HG03108 (cell line): ENCODE results near the gene UBE3C.
"Not testable (repeated sequence)": the region's sequence is repeated elsewhere in the genome, so short reads cannot be mapped to it uniquely, and the experiment has no call there.

Experiments
- ATAC-seq: cut with Tn5 transposase; IDR thresholded peaks from one replicate; pipeline ENCODE4 v1.9.1; 2021; ENCODE audit warnings: moderate library complexity; ENCODE audit not compliant: unreplicated experiment

UBE3C gene

GRCh38 chr7:157129907-157130460, 8.7 kb upstream of the UBE3C start:
- no peak for ATAC-seq

GRCh38 chr7:157130849-157131248, 7.9 kb upstream of the UBE3C start:
- not testable (repeated sequence) for ATAC-seq

GRCh38 chr7:157132796-157133195, 5.9 kb upstream of the UBE3C start:
- no peak for ATAC-seq

DNA sequence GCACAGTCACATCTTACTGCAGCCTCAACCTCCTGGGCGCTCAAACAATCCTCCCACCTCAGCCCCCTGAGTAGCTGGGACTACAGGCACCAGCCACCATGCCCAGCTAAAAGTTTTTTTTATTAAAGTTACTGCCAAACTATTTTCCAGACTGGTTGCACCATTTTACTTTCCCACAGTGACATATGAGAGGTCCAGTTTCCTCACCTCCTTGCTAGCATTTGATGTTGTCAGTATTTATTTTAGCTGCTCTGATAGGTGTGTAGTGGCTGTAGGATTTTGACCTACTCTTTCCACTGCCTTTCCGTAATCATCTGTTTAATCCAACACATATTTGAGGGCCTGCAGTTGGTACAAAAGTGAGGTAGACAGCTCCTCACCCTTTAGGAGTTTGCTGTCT, 5.4 kb upstream of the UBE3C start:
- ATAC-seq, result no peak

DNA sequence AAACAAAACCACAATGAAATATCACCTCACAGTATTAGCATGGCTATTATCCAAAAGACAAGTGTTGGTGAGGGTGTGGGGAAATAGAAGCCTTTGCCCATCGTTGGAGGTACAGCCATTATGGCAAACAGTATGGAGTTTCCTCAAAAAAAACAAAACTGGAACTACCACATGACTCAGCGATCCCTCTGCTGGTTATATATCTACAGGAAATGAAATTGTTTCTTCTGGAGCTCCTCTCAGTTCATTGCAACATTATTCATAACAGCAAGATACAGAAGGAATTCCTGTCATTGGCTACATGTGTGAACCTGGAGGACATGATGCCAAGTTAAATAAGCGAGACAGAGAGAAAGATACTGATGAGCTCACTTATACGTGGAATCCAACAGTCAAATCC, 2.4 kb upstream of the UBE3C start:
- no peak for ATAC-seq

DNA sequence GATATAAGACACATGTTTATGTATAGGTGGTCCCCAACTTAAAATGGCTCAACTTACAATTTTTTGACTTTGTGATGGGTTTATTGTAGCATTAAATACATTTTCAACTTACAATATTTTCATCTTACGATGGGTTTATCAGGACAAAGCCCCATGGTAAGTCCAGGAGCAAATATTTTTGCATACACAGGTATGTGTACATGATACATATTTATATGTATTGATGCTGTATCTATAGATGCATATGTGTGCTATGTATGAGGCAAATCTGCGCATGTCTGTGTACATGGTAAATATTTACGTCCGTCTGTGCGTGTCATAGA, 664 bp upstream of the UBE3C start:
- no peak for ATAC-seq

DNA sequence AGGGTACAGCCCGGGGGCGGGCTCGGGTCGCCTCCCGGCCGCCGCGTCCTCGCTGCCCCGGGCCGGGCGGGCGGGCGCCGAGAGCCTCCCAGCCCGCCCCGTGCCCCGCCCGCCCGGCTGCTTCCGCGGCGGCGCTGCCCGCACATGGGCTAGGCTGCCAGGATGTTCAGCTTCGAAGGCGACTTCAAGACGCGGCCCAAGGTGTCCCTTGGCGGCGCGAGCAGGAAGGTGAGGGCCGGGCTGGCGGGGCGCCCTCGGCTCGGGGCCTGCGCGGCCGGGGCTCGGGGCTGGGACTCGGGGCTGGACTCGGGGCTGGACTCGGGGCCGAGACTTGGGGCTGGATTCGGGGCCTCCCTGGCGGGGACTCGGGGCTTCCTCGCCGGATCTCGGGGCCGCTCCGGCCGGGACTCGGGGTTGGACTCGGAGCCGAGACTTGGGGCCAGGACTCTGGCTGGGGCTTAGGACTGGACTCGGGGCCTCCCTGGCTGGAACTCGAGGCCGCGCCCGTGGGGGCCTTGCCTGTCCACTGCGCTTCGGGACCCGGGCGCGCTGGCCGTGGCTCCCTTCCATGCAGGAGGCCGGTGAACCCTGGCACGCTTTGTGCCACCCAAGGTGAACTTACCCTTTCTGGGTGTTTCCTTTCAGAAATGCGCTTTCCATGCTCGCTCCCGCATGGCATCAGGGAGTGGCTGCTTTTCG, 534 bp downstream of the UBE3C start:
- peak; percentile 58 for ATAC-seq

- no peak for ATAC-seq
Observed at GRCh38 chr7:157139810-157140510, 1.2 kb downstream of the UBE3C start.

DNA sequence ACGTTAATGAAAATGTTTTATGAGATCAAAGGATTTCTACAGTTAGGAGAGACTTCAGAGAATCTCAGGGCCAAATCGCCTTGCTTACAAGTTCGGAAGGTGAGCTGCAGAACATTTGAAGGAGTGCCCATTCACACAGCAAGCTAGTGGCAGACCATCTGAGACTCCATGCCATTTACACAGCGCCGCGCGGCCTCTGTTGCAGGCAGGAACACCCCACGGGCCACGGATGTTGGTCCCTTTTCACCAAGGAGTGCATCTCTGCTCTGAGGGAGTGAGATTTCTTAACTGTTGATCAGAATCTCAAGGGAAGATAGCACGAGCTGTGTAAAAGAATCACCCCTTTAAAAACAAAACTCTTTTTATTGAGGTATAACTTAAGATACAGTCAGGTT, 1.8 kb downstream of the UBE3C start:
- ATAC-seq, result no peak

DNA sequence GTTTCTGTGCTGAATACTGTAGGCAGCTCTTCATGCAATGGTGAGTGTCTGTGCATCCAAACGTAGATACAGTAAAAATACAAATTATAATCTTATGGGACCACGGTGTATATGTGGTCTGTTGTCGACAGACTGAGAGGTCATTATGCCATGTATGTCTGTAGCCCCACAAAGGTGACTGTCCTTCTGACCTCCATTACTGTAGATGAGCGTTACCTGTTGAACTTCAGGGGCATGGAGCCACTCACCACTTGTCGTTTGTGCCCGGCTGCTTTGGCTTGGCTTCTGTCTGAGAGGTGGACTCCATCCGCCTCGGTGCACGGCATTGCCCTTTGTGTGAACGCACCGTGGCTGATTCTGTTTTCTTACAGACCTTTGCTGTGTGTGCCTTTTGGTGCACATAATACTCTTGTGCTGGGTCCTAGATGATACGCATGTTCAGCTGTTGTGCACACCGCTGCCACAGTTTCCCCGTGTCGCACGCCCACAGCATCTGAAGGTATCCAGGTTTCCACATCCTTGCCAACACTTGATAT, 2.9 kb downstream of the UBE3C start:
- ATAC-seq, result no peak

- no peak for ATAC-seq
Observed at GRCh38 chr7:157143788-157144187, 5.1 kb downstream of the UBE3C start.

DNA sequence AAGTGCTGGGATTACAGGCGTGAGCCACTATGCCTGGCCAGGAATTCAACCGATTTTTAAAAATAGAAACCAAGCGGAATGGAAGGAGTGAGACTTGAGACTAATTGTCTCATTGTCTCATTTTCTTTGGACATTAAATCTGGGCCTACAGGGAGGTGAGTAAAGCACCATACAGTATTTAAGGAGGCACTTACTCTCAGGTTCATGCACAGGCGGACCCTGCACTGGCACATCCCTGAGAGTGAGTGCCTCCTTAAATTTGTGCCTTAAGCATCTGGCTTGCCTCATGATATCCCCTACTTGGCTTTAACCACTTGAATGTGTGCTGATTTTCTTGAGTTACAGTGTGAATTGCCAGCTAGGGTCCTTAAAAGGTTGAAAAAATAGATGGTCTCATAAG, 10.6 kb downstream of the UBE3C start:
- ATAC-seq, result no peak

DNA sequence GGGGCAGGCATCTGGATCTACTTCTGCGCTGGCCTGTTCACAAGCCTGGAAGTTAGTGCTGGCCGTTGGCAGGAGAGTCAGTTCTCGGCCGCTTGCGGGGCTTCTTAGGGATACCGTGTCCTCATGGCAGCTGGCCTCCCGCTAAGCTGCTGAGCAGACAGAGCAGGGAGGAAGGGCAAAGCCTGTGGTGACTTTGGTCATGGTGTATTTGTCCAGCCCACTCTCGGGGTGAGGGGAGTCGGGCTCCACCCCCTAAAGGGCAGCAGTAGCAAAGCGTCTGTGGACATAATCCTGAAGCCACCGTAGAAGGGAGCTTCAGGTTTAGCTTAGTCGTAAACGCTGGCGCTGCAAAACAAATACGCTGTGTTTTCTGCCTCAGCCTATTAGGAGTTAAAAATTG, 12.2 kb downstream of the UBE3C start:
- no peak for ATAC-seq

GRCh38 chr7:157151626-157152339, 13.1 kb downstream of the UBE3C start:
- no peak for ATAC-seq

DNA sequence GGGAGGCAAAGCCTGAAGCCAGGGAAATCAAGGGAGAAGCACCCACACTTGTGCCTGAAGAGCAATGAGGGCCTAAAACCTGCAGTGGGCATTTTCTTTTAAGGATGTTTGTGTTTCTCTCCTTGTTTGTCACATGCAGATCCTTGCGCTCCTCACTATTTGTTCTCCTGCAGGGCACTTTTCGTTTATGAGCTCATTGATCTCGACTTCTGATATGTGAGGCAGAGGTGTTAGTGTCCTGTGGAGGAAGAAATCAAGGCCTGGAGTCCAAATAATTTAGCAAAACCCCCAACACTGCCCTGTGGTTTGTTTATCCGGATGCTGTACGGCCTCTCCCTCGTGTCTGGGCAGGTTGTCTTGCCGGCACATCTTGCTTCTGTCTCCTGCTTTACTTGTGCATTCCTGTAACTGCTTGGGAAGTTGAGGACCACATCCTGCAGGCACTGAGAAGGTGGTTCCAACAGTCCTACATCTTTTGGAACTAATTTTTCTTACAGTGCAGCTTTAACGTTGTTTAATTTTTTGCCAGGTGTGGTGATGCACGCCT, 13.7 kb downstream of the UBE3C start:
- no peak for ATAC-seq

DNA sequence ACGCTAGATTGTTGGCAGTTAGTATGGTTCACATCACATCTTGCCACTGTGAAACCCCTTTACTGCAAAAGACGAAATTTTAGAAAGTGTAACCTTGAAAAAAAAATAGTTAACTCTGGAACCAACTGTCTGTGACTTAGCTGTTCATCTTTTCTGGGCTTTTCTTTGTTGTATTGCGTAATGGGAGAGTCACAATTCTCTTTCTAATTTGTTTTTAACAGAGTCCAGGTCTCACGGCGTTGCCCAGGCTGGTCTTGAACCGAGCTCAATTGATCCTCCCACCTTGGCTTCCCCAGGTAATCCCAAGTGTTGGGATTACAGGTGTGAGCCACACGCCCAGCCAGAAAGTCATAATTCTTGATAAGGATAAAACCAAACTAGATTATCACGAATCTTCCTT, 14.5 kb downstream of the UBE3C start:
- no peak for ATAC-seq

DNA sequence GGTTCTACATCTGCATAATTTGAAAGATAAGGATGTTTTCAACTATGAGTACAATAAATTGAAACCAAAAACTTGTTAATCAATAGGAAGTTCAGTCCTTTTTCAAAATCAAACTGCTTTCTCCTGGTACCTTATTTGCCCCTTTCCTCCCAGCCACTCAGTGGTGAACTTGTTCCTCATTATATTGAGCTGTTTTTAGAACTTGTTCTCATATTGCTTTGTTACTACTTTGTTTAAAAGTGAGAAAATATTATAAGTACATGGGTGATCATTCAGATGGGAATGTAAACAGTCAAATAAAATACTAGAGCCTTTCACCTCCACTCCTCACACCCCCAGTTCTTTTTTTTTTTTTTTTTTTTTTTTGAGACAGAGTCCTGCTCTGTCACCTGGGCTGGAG, 17.2 kb downstream of the UBE3C start:
- no peak for ATAC-seq

- no peak for ATAC-seq
Observed at GRCh38 chr7:157158400-157158799, 19.7 kb downstream of the UBE3C start.

- not testable (repeated sequence) for ATAC-seq
Observed at GRCh38 chr7:157159537-157159936, 20.8 kb downstream of the UBE3C start.

GRCh38 chr7:157160433-157160832, 21.7 kb downstream of the UBE3C start:
- ATAC-seq, result no peak

- no peak for ATAC-seq
Observed at GRCh38 chr7:157165987-157166386, 27.3 kb downstream of the UBE3C start.
